ENCODE results near the gene ANO6.

GRCh38 chr12:45289245-45290215, 73.6 kb downstream of the ANO6 start:
- TF ChIP-seq CTCF (conservative IDR thresholded peaks at IDR 0.05) = no peak
- TF ChIP-seq ZFX (IDR thresholded peaks at IDR 0.05) = no peak
